Liver (tissue), 9 donors: Measurements from ENCODE around the gene FBN2. TPM values are rescaled to one million over a fixed set of nuclear protein-coding genes. Genes with fewer than 3 reads are reported as not detected.

Experiments
- DNase-seq: peaks from one replicate; pipeline ENCODE4 v3.0.0-alpha.2; 2017; ENCODE audit warnings: low spot score
- H3K27ac ChIP-seq, 2 donors: one replicate each; pipeline ENCODE4 v1.7.0; 2013; ENCODE audit warnings: inconsistent platforms in 2 of 2, low read length in 2 of 2, control low read depth in 1 of 2, low read depth in 1 of 2, mild to moderate bottlenecking in 1 of 2
- H3K27me3 ChIP-seq, 4 donors: one replicate each; pipeline versions ENCODE4 v1.6.1 to v1.7.0; 2013; ENCODE audit warnings: low read length in 3 of 4, inconsistent platforms in 1 of 4, mild to moderate bottlenecking in 1 of 4, moderate library complexity in 1 of 4; ENCODE audit not compliant: control insufficient read depth in 4 of 4, insufficient read depth in 4 of 4
- H3K36me3 ChIP-seq, 4 donors: one replicate each; pipeline versions ENCODE4 v1.6.1 to v1.7.0; 2013; ENCODE audit warnings: low read length in 3 of 4, mild to moderate bottlenecking in 3 of 4, low read depth in 1 of 4, moderate library complexity in 1 of 4; ENCODE audit not compliant: control insufficient read depth in 4 of 4, insufficient read depth in 3 of 4
- H3K4me1 ChIP-seq, 4 donors: one replicate each; pipeline versions ENCODE4 v1.6.1 to v1.7.0; 2013; ENCODE audit warnings: low read length in 3 of 4, mild to moderate bottlenecking in 3 of 4, moderate library complexity in 1 of 4; ENCODE audit not compliant: control insufficient read depth in 4 of 4, insufficient read depth in 4 of 4
- H3K4me3 ChIP-seq, 3 donors: one replicate each; pipeline versions ENCODE4 v1.6.1 to v1.7.0; 2013; ENCODE audit warnings: low read length in 3 of 3, control low read depth in 1 of 3, low read depth in 1 of 3, mild to moderate bottlenecking in 1 of 3
- H3K9ac ChIP-seq, 2 donors: one replicate each; pipeline ENCODE4 v1.7.0; 2013; ENCODE audit warnings: low read length in 2 of 2, mild to moderate bottlenecking in 2 of 2, moderate library complexity in 2 of 2, control low read depth in 1 of 2, low read depth in 1 of 2
- H3K9me3 ChIP-seq, 4 donors: one replicate each; pipeline versions ENCODE4 v1.6.1 to v1.7.0; 2013; ENCODE audit warnings: low read length in 3 of 4; ENCODE audit not compliant: control insufficient read depth in 4 of 4
- CTCF ChIP-seq: fragments of 150-350 bp; IDR thresholded peaks from 2 replicates; pipeline ENCODE4 v1.5.1; 2017; ENCODE audit warnings: improper control_type of control experiment, low read depth, low read length; ENCODE audit not compliant: missing input control
- EGR1 ChIP-seq, 2 donors: IDR thresholded peaks; 2 replicates each; pipeline ENCODE4 v1.6.1; 2016 to 2018; ENCODE audit warnings: antibody characterized with exemption in 2 of 2, low read depth in 2 of 2
- FOXA1 ChIP-seq: IDR thresholded peaks from 2 replicates; pipeline ENCODE4 v1.6.1; 2016; ENCODE audit warnings: antibody characterized with exemption
- FOXA2 ChIP-seq: IDR thresholded peaks from 2 replicates; pipeline ENCODE4 v1.6.1; 2016; ENCODE audit warnings: antibody characterized with exemption
- GABPA ChIP-seq, 2 donors: IDR thresholded peaks in 1 of 2; conservative IDR thresholded peaks in 1 of 2; 2 replicates each; pipeline ENCODE4 v1.6.1; 2016; ENCODE audit warnings: antibody characterized with exemption in 2 of 2, mild to moderate bottlenecking in 1 of 2, moderate library complexity in 1 of 2
- HNF4A ChIP-seq, 2 donors: conservative IDR thresholded peaks; 2 replicates each; pipeline ENCODE4 v1.6.1; 2016; ENCODE audit warnings: antibody characterized with exemption in 2 of 2, mild to moderate bottlenecking in 2 of 2
- HNF4G ChIP-seq: IDR thresholded peaks from 2 replicates; pipeline ENCODE4 v1.6.1; 2016; ENCODE audit warnings: antibody characterized with exemption
- JUND ChIP-seq, 2 donors: IDR thresholded peaks; 2 replicates each; pipeline ENCODE4 v1.6.1; 2016; ENCODE audit warnings: antibody characterized with exemption in 2 of 2
- NR2F2 ChIP-seq: IDR thresholded peaks from 2 replicates; pipeline ENCODE4 v1.6.1; 2016; ENCODE audit warnings: antibody characterized with exemption
- RAD21 ChIP-seq, 2 donors: IDR thresholded peaks; 2 replicates each; pipeline ENCODE4 v1.6.1; 2016; ENCODE audit warnings: antibody characterized with exemption in 2 of 2, mild to moderate bottlenecking in 2 of 2
- RXRA ChIP-seq, 2 donors: IDR thresholded peaks; 2 replicates each; pipeline ENCODE4 v1.6.1; 2017 to 2018; ENCODE audit warnings: antibody characterized with exemption in 2 of 2, mild to moderate bottlenecking in 1 of 2
- SP1 ChIP-seq: IDR thresholded peaks from 2 replicates; pipeline ENCODE4 v1.6.1; 2018; ENCODE audit warnings: antibody characterized with exemption, mild to moderate bottlenecking
- TAF1 ChIP-seq: conservative IDR thresholded peaks from 2 replicates; pipeline ENCODE4 v1.6.1; 2016; ENCODE audit warnings: antibody characterized with exemption, mild to moderate bottlenecking
- YY1 ChIP-seq: IDR thresholded peaks from 2 replicates; pipeline ENCODE4 v1.6.1; 2016; ENCODE audit warnings: antibody characterized with exemption, mild to moderate bottlenecking
- ZBTB33 ChIP-seq: IDR thresholded peaks from 2 replicates; pipeline ENCODE4 v1.6.1; 2016; ENCODE audit warnings: antibody characterized with exemption
- WGBS: extraction: QIAGEN DNeasy Blood & Tissue Kit; methylation state at CpG from one replicate; pipeline ENCODE4 v1.1.7; 2013; 5-methylcytosine and 5-hydroxymethylcytosine counted together
- polyA plus RNA-seq, 2 donors: library from polyadenylated mRNA; stranded (reverse) in 1 of 2; unstranded in 1 of 2; fragments of 200-250 nt in 1 of 2; fragments of >200 nt in 1 of 2; fragmentation: Nextera tagmentation in 1 of 2; extraction: Ambion mirVana in 1 of 2; gene quantifications; one replicate each; pipeline versions ENCODE4 v1.2.1 to v1.2.3, GENCODE V29; 2013 to 2015
- total RNA-seq, 2 donors: library from RNA; depleted of rRNA; stranded (reverse); fragments of >200 nt; gene quantifications; one replicate each; pipeline ENCODE4 v1.2.3, GENCODE V29; 2014
- TF ChIP-seq, protein P1 (sequence below): IDR thresholded peaks from 2 replicates; pipeline ENCODE4 v1.6.1; 2016; ENCODE audit warnings: antibody characterized with exemption
- TF ChIP-seq, protein P2 (sequence below): IDR thresholded peaks from 2 replicates; pipeline ENCODE4 v1.6.1; 2016; ENCODE audit warnings: antibody characterized with exemption
- TF ChIP-seq, protein P3 (sequence below): IDR thresholded peaks from 2 replicates; pipeline ENCODE4 v1.6.1; 2016; ENCODE audit warnings: antibody characterized with exemption, mild to moderate bottlenecking
- donor health status: healthy.
- donor health status: healthy.
- donor health status: healthy.
- donor health status: healthy.
- donor health status: healthy.

The FBN2 gene
- total and polyA plus RNA-seq, 4 donors: 0.08 to 4.1 (median 0.47) TPM

- 83% methylated on average over 9 of the region's 9 CpGs for WGBS
- H3K9me3 ChIP-seq: no peaks in the 10 kb centered on the region
- no peaks in the 10 kb centered on the region for H3K27me3 ChIP-seq
- H3K9ac ChIP-seq: no peak overlapping the region
- H3K36me3 ChIP-seq: no peaks in the 10 kb centered on the region
- no peak for DNase-seq
- no peaks in the 10 kb centered on the region for H3K4me1 ChIP-seq
- no peak overlapping the region for H3K27ac ChIP-seq
- TF ChIP-seq EGR1 (IDR thresholded peaks at IDR 0.05; ENCODE audit: low read depth in 2 of 2): no peak
- no peak for TF ChIP-seq CTCF
- TF ChIP-seq JUND (IDR thresholded peaks at IDR 0.05): no peak
- TF ChIP-seq GABPA (IDR thresholded peaks at IDR 0.05 in 1 of 2, conservative IDR thresholded peaks at IDR 0.05 in 1 of 2): no peak
- no peak for TF ChIP-seq NR2F2
- TF ChIP-seq, protein P1, sequence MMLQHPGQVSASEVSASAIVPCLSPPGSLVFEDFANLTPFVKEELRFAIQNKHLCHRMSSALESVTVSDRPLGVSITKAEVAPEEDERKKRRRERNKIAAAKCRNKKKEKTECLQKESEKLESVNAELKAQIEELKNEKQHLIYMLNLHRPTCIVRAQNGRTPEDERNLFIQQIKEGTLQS: no peak
- TF ChIP-seq ZBTB33: no peak
- TF ChIP-seq YY1: no peak
- TF ChIP-seq RXRA (IDR thresholded peaks at IDR 0.05): no peak
- no peak for TF ChIP-seq FOXA1
- TF ChIP-seq HNF4A (conservative IDR thresholded peaks at IDR 0.05): no peak
- TF ChIP-seq, protein P2, sequence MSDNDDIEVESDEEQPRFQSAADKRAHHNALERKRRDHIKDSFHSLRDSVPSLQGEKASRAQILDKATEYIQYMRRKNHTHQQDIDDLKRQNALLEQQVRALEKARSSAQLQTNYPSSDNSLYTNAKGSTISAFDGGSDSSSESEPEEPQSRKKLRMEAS: no peak
- no peak for TF ChIP-seq RAD21 (IDR thresholded peaks at IDR 0.05)
- TF ChIP-seq, protein P3, sequence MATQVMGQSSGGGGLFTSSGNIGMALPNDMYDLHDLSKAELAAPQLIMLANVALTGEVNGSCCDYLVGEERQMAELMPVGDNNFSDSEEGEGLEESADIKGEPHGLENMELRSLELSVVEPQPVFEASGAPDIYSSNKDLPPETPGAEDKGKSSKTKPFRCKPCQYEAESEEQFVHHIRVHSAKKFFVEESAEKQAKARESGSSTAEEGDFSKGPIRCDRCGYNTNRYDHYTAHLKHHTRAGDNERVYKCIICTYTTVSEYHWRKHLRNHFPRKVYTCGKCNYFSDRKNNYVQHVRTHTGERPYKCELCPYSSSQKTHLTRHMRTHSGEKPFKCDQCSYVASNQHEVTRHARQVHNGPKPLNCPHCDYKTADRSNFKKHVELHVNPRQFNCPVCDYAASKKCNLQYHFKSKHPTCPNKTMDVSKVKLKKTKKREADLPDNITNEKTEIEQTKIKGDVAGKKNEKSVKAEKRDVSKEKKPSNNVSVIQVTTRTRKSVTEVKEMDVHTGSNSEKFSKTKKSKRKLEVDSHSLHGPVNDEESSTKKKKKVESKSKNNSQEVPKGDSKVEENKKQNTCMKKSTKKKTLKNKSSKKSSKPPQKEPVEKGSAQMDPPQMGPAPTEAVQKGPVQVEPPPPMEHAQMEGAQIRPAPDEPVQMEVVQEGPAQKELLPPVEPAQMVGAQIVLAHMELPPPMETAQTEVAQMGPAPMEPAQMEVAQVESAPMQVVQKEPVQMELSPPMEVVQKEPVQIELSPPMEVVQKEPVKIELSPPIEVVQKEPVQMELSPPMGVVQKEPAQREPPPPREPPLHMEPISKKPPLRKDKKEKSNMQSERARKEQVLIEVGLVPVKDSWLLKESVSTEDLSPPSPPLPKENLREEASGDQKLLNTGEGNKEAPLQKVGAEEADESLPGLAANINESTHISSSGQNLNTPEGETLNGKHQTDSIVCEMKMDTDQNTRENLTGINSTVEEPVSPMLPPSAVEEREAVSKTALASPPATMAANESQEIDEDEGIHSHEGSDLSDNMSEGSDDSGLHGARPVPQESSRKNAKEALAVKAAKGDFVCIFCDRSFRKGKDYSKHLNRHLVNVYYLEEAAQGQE: no peak
- TF ChIP-seq FOXA2: no peak
- no peak for TF ChIP-seq HNF4G
- no peak for TF ChIP-seq SP1
- TF ChIP-seq TAF1: no peak
- no peak overlapping the region for H3K4me3 ChIP-seq
Observed at GRCh38 chr5:128464596-128464995, 73.4 kb downstream of the FBN2 start.
